GM12878 (cell line): ENCODE results near the gene SF3B4. TPM values are rescaled to one million over a fixed set of nuclear protein-coding genes. Genes with fewer than 3 reads are reported as not detected.

Experiments
- ATAC-seq: fragments of 200-7000 bp; cut with Tn5 transposase; 3 replicates; pipeline ENCODE4 v1.9.1; 2020; ENCODE audit warnings: mild to moderate bottlenecking, moderate library complexity
- BruUV-seq: library from RNA; stranded (reverse); fragments of 400-500 nt; replicated peaks from 2 replicates; lab custom pipeline; 2021; lab: Mats Ljungman, UMichigan
- CTCF ChIA-PET: fragments of 300-600 bp; sonication (Branson Sonifier 250); formaldehyde crosslinking; extraction: SDS; loops from one replicate; lab custom pipeline; 2021; ENCODE audit warnings: inconsistent platforms; lab: Yijun Ruan, JAX
- POLR2A ChIA-PET: fragments of 350-600 bp; formaldehyde crosslinking; extraction: SDS; loops from one replicate; lab custom pipeline; 2021; ENCODE audit warnings: inconsistent platforms; lab: Charles Lee
- RAD21 ChIA-PET: fragments of 300-600 bp; sonication (Branson Sonifier 250); formaldehyde crosslinking; loops from one replicate; lab custom pipeline; 2023; ENCODE audit warnings: antibody characterized with exemption; ENCODE audit not compliant: unreplicated experiment; lab: Charles Lee
- SMC1A ChIA-PET: fragments of 300-600 bp; sonication (Branson Sonifier 250); formaldehyde crosslinking; loops from one replicate; lab custom pipeline; 2023; ENCODE audit not compliant: unreplicated experiment, uncharacterized antibody; lab: Charles Lee
- DNase-seq: peaks from one replicate; pipeline ENCODE4 v3.0.0-alpha.2; 2011; ENCODE audit warnings: low read depth, low spot score
- FAIRE-seq: peaks from 3 replicates; lab custom pipeline; 2011; peaks lifted over from hg19 to GRCh38; lab: Jason Lieb, UNC
- H2AFZ ChIP-seq: 2 replicates; pipeline ENCODE4 v1.6.0; 2011; ENCODE audit warnings: low read depth, low read length, control low read depth; ENCODE audit not compliant: control insufficient read depth
- H3K27ac ChIP-seq: 2 replicates; pipeline ENCODE4 v1.5.1; 2011; ENCODE audit warnings: control low read depth; ENCODE audit not compliant: control insufficient read depth, insufficient read depth
- H3K27me3 ChIP-seq, 2 experiments: replicated peaks in 1 of 2; 2 replicates each; pipeline versions ENCODE4 v1.6.0 to v1.6.1; 2011; ENCODE audit warnings: low read length in 1 of 2; ENCODE audit not compliant: control insufficient read depth in 2 of 2, insufficient read depth in 2 of 2
- H3K36me3 ChIP-seq, 2 experiments: 2 replicates each; pipeline ENCODE4 v1.5.1; 2011; ENCODE audit warnings: low read length in 1 of 2; ENCODE audit not compliant: control insufficient read depth in 2 of 2, insufficient read depth in 2 of 2
- H3K4me1 ChIP-seq: 2 replicates; pipeline ENCODE4 v1.6.1; 2011; ENCODE audit warnings: mild to moderate bottlenecking, low read length, moderate library complexity, mixed read lengths; ENCODE audit not compliant: control insufficient read depth, insufficient read depth
- H3K4me2 ChIP-seq: 2 replicates; pipeline ENCODE4 v1.6.0; 2011; ENCODE audit warnings: control low read depth; ENCODE audit not compliant: control insufficient read depth, insufficient read depth
- H3K4me3 ChIP-seq: fragments of 200-600 bp; sonication (generic); 2 replicates; pipeline ENCODE4 v1.5.1; 2016
- H3K79me2 ChIP-seq: 2 replicates; pipeline ENCODE4 v1.6.0; 2011; ENCODE audit warnings: low read length; ENCODE audit not compliant: control insufficient read depth, insufficient read depth
- H3K9ac ChIP-seq: 2 replicates; pipeline ENCODE4 v1.8.0; 2011; ENCODE audit warnings: low read length, control low read depth, mixed read lengths; ENCODE audit not compliant: control insufficient read depth, insufficient read depth
- H3K9me3 ChIP-seq: replicated peaks from 3 replicates; pipeline ENCODE4 v1.5.1; 2011; ENCODE audit warnings: mild to moderate bottlenecking, low read length; ENCODE audit not compliant: control insufficient read depth, insufficient read depth
- H4K20me1 ChIP-seq: 2 replicates; pipeline ENCODE4 v1.6.0; 2011; ENCODE audit not compliant: control insufficient read depth, insufficient read depth
- EZH2 ChIP-seq: IDR thresholded peaks from 2 replicates; pipeline ENCODE4 v1.6.1; 2012; ENCODE audit warnings: low read depth, mild to moderate bottlenecking, control low read depth, inconsistent platforms, low read length, borderline replicate concordance; ENCODE audit not compliant: control insufficient read depth
- MAX ChIP-seq: IDR thresholded peaks from 2 replicates; pipeline ENCODE4 v1.6.1; 2012; ENCODE audit warnings: low read depth, low read length, improper control_type of control experiment
- SMC3 ChIP-seq: IDR thresholded peaks from 2 replicates; pipeline ENCODE4 v1.6.1; 2011; ENCODE audit warnings: low read length, improper control_type of control experiment, borderline replicate concordance
- TARDBP ChIP-seq: IDR thresholded peaks from 2 replicates; pipeline ENCODE4 v1.6.1; 2016; ENCODE audit warnings: borderline replicate concordance
- TCF7 ChIP-seq: IDR thresholded peaks from 2 replicates; pipeline ENCODE4 v1.6.1; 2014; ENCODE audit warnings: antibody characterized with exemption, borderline replicate concordance
- ZNF384 ChIP-seq: IDR thresholded peaks from 2 replicates; pipeline ENCODE4 v1.6.1; 2012; ENCODE audit warnings: low read depth, mild to moderate bottlenecking, low read length, improper control_type of control experiment, borderline replicate concordance
- ZNF592 ChIP-seq: fragments of 450-650 bp; IDR thresholded peaks from 2 replicates; pipeline ENCODE4 v1.6.1; 2017; ENCODE audit warnings: mild to moderate bottlenecking, moderate library complexity
- WGBS: methylation state at CpG from one replicate; pipeline ENCODE4 v1.1.6; 2016; ENCODE audit warnings: low lambda C conversion rate; ENCODE audit not compliant: insufficient replicate concordance, insufficient coverage; ENCODE audit errors: missing lambda C conversion rate; 5-methylcytosine and 5-hydroxymethylcytosine counted together
- in situ Hi-C: fragments of 300-500 bp; cut with MboI; formaldehyde crosslinking; loops from 9 replicates; pipeline ENCODE4 v1.14.3; 2018; ENCODE audit warnings: mixed read lengths
- intact Hi-C: fragments of 100-400 bp; cut with micrococcal nuclease; formaldehyde crosslinking; loops from one replicate; pipeline ENCODE4 v1.14.2; 2022; ENCODE audit not compliant: unreplicated experiment
- polyA plus RNA-seq, 11 experiments: library from polyadenylated mRNA; depleted of rRNA in 4 of 11; unstranded in 6 of 11; stranded (reverse) in 5 of 11; fragments of >200 nt; fragmentation: Nextera tagmentation in 4 of 11; fragmentation: Illumina TruSeq in 1 of 11; extraction: Ambion mirVana in 4 of 11; extraction: Trizol in 1 of 11; gene quantifications; 1 replicate in 1 of 11; 2 replicates in 10 of 11; pipeline versions ENCODE4 v1.2.1 to v1.2.3, GENCODE V29; 2011 to 2016; ENCODE audit warnings: inconsistent platforms in 2 of 11, missing spikeins in 2 of 11, low read depth in 1 of 11
- total RNA-seq, 4 experiments: library from RNA; depleted of rRNA in 3 of 4; stranded (reverse); fragments of >200 nt in 3 of 4; fragmentation: Illumina TruSeq in 1 of 4; extraction: Trizol in 1 of 4; gene quantifications; 2 replicates each; pipeline versions ENCODE4 v1.2.1 to v1.2.3, GENCODE V29; 2013 to 2021

Gene SF3B4
- total and polyA plus RNA-seq, 10 of the 15 experiments (the other 5 are each of a cell fraction or from before 2014, with no cell fraction given), result 1.9 to 146 (median 27.5) TPM

- ChIA-PET RAD21 (interaction anchor here (1.3 to 1.9 kb wide), 3 partner anchors 38 to 127 kb away, joined by 3 to 5 read pairs (median 3); partner anchors contain the start of gene OTUD7B), SMC1A (interaction anchor here (0.9 to 1.9 kb wide), 2 partner anchors 35 to 40 kb away, joined by 3 to 8 read pairs; no protein-coding TSS in a partner anchor), POLR2A (interaction anchor here (1.1 to 1.5 kb wide), 3 partner anchors 15 to 39 kb away, joined by 3 to 11 read pairs (median 4); no protein-coding TSS in a partner anchor), CTCF (interaction anchor here (1.1 to 1.9 kb wide), 2 partner anchors 41 to 282 kb away, joined by 3 to 6 read pairs; no protein-coding TSS in a partner anchor)
- Histone ChIP-seq H3K79me2 (peaks cover 17% of the 10 kb centered on the region), H4K20me1 (no peaks in the 10 kb centered on the region), H3K9ac (no peak overlapping the region), H3K27ac (0 out of 2 replicates have a peak overlapping the region, but pooled peaks have one; percentile 93), H3K4me3 (peak overlapping the region; percentile 61; the same call in 1 of the 2 replicates), H3K4me1 (no peaks in the 10 kb centered on the region), H3K36me3 (no peaks in the 10 kb centered on the region), H3K4me2 (peak overlapping the region; percentile 87; the same call in 1 of the 2 replicates), H2AFZ (no peak overlapping the region), H3K9me3 (no peaks in the 10 kb centered on the region), H3K27me3 (no peaks in the 10 kb centered on the region)
- FAIRE-seq (no peak), DNase-seq (no peak), ATAC-seq (no peak)
- 38% methylated on average over 3 of the region's 3 CpGs for WGBS
- in situ Hi-C loops, result no loop called here
- TF ChIP-seq EZH2 (no peak), SMC3 (no peak), ZNF384 (no peak), TCF7 (no peak), TARDBP (no peak), ZNF592 (no peak), MAX (no peak)
- BruUV-seq, result no TSS peak
- intact Hi-C loops, result no loop called here
Measured at GRCh38 chr1:149883598-149884247, 43.9 kb downstream of the SF3B4 start.
